Upper lobe of left lung (tissue), 6 donors: ENCODE results near the gene TAF4. TPM values are rescaled to one million over a fixed set of nuclear protein-coding genes. Genes with fewer than 3 reads are reported as not detected.
A peak's percentile ranks its signal among the peaks of the same experiment; 100 is the strongest.

Experiments
- ATAC-seq, 2 donors: fragments of 200-7000 bp; cut with Tn5 transposase; one replicate each; pipeline ENCODE4 v1.9.1; 2022; ENCODE audit warnings: mild to moderate bottlenecking in 2 of 2, moderate library complexity in 2 of 2; ENCODE audit not compliant: low FRiP score in 2 of 2
- DNase-seq, 2 donors: peaks; one replicate each; pipeline ENCODE4 v3.0.0-alpha.2; 2019 to 2020
- H3K27ac ChIP-seq, 4 donors: fragments of 200-600 bp; sonication (generic); one replicate each; pipeline ENCODE4 v1.5.1; 2016 to 2019
- H3K27me3 ChIP-seq, 4 donors: fragments of 200-600 bp; sonication (generic); one replicate each; pipeline ENCODE4 v1.5.1; 2017 to 2019
- H3K36me3 ChIP-seq, 4 donors: fragments of 200-600 bp; sonication (generic); one replicate each; pipeline ENCODE4 v1.5.1; 2016 to 2019
- H3K4me1 ChIP-seq, 4 donors: fragments of 200-600 bp; sonication (generic); one replicate each; pipeline ENCODE4 v1.5.1; 2018 to 2019
- H3K4me3 ChIP-seq, 4 donors: fragments of 200-600 bp; sonication (generic); one replicate each; pipeline ENCODE4 v1.5.1; 2017 to 2019; ENCODE audit warnings: mild to moderate bottlenecking in 2 of 4, moderate library complexity in 1 of 4
- H3K9me3 ChIP-seq, 4 donors: fragments of 200-600 bp; sonication (generic); one replicate each; pipeline ENCODE4 v1.5.1; 2018 to 2019
- EP300 ChIP-seq, 4 donors: sonication (generic); formaldehyde crosslinking; IDR thresholded peaks; one replicate each; pipeline ENCODE4 v1.5.1; 2017; ENCODE audit warnings: antibody characterized with exemption in 4 of 4, control low read depth in 2 of 4
- POLR2A ChIP-seq, 4 donors: fragments of 450-650 bp; IDR thresholded peaks; one replicate each; pipeline ENCODE4 v1.5.1; 2016 to 2017; ENCODE audit warnings: antibody characterized with exemption in 4 of 4, mild to moderate bottlenecking in 2 of 4
- POLR2AphosphoS5 ChIP-seq, 2 donors: sonication (generic); formaldehyde crosslinking; IDR thresholded peaks; one replicate each; pipeline ENCODE4 v1.5.1; 2017; ENCODE audit warnings: antibody characterized with exemption in 2 of 2
- WGBS, 2 donors: methylation state at CpG; one replicate each; pipeline ENCODE4 v1.1.5; 2017 to 2018; 5-methylcytosine and 5-hydroxymethylcytosine counted together
- total RNA-seq, 6 donors: library from RNA; depleted of rRNA in 4 of 6; stranded (reverse); fragments of >200 nt in 4 of 6; gene quantifications; one replicate each; pipeline versions ENCODE4 v1.1.0 to v1.2.1, GENCODE V29; 2016 to 2021
- TF ChIP-seq, protein P1 (sequence below), 6 experiments: fragments of 450-650 bp in 4 of 6; fragments of 200-600 bp in 2 of 6; sonication (generic) in 2 of 6; IDR thresholded peaks; one replicate each; pipeline ENCODE4 v1.5.1; 2016 to 2019; ENCODE audit warnings: antibody characterized with exemption in 6 of 6
- donor health status: DM: no; HTN: no; CAD: no; lungs with moderate emphysema.
- donor health status: DM: no; HTN: yes; CAD: no; lungs with severe emphysema.

TAF4 gene
- total RNA-seq, 6 donors from 2014 or later = 13.0 to 44.0 (median 20.7) TPM

- WGBS, 2 donors = 80 to 84% methylated on average over 8 of the region's 8 CpGs
- peaks cover 22 to 37% (median 26%) of the 10 kb centered on the region in 4 donors for H3K4me1 ChIP-seq
- H3K27me3 ChIP-seq = no peaks in the 10 kb centered on the region
- H3K9me3 ChIP-seq = no peaks in the 10 kb centered on the region
- TF ChIP-seq EP300 (IDR thresholded peaks at IDR 0.05) (no peak), POLR2A (IDR thresholded peaks at IDR 0.05) (no peak), POLR2AphosphoS5 (IDR thresholded peaks at IDR 0.05) (no peak)
- TF ChIP-seq, protein P1, sequence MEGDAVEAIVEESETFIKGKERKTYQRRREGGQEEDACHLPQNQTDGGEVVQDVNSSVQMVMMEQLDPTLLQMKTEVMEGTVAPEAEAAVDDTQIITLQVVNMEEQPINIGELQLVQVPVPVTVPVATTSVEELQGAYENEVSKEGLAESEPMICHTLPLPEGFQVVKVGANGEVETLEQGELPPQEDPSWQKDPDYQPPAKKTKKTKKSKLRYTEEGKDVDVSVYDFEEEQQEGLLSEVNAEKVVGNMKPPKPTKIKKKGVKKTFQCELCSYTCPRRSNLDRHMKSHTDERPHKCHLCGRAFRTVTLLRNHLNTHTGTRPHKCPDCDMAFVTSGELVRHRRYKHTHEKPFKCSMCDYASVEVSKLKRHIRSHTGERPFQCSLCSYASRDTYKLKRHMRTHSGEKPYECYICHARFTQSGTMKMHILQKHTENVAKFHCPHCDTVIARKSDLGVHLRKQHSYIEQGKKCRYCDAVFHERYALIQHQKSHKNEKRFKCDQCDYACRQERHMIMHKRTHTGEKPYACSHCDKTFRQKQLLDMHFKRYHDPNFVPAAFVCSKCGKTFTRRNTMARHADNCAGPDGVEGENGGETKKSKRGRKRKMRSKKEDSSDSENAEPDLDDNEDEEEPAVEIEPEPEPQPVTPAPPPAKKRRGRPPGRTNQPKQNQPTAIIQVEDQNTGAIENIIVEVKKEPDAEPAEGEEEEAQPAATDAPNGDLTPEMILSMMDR (IDR thresholded peaks at IDR 0.05) = no peak
- H3K36me3 ChIP-seq = peaks cover 0 to 4% (median 0%) of the 10 kb centered on the region in 4 donors
- ATAC-seq (no peak), DNase-seq (no peak)
- H3K4me3 ChIP-seq = no peak overlapping the region
- H3K27ac ChIP-seq = no peak overlapping the region
Measured at GRCh38 chr20:62061851-62062423, 3.7 kb downstream of the TAF4 start.

- no peak for TF ChIP-seq EP300 (IDR thresholded peaks at IDR 0.05)
- no peak for TF ChIP-seq POLR2AphosphoS5 (IDR thresholded peaks at IDR 0.05)
- TF ChIP-seq, protein P1 (IDR thresholded peaks at IDR 0.05) = no peak
- no peak for TF ChIP-seq POLR2A (IDR thresholded peaks at IDR 0.05)
- H3K4me1 ChIP-seq = peaks cover 20 to 33% (median 24%) of the 10 kb centered on the region in 4 donors
- ATAC-seq (no peak), DNase-seq (peak in 1 of 2 donors; percentile 46)
- H3K9me3 ChIP-seq = no peaks in the 10 kb centered on the region
- H3K4me3 ChIP-seq = no peak overlapping the region
- no peaks in the 10 kb centered on the region for H3K27me3 ChIP-seq
- WGBS, 2 donors = 94 to 95% methylated on average over 11 to 12 of the region's 12 CpGs
- peaks cover 0 to 4% (median 1%) of the 10 kb centered on the region in 4 donors for H3K36me3 ChIP-seq
- H3K27ac ChIP-seq = no peak overlapping the region
Measured at GRCh38 chr20:62060631-62061541, 4.8 kb downstream of the TAF4 start.

GRCh38 chr20:62059920-62060630 is 5.6 kb downstream of the TAF4 start:
- Histone ChIP-seq H3K36me3 (peaks cover 0 to 4% (median 1%) of the 10 kb centered on the region in 4 donors), H3K4me1 (peaks cover 20 to 33% (median 24%) of the 10 kb centered on the region in 4 donors), H3K4me3 (no peak overlapping the region), H3K27ac (no peak overlapping the region), H3K9me3 (no peaks in the 10 kb centered on the region), H3K27me3 (no peaks in the 10 kb centered on the region)
- DNase-seq = peak; percentile 13 to 66
- ATAC-seq = peak in 1 of 2 donors; percentile 12
- 91 to 94% methylated on average over 16 to 25 of the region's 25 CpGs for WGBS, 2 donors
- TF ChIP-seq POLR2AphosphoS5 (IDR thresholded peaks at IDR 0.05) (no peak), POLR2A (IDR thresholded peaks at IDR 0.05) (no peak), EP300 (IDR thresholded peaks at IDR 0.05) (no peak)
- TF ChIP-seq, protein P1 (IDR thresholded peaks at IDR 0.05) = no peak

GRCh38 chr20:62059401-62059800 is 6.3 kb downstream of the TAF4 start:
- Histone ChIP-seq H3K36me3 (peaks cover 0 to 4% (median 1%) of the 10 kb centered on the region in 4 donors), H3K27ac (no peak overlapping the region), H3K4me1 (peaks cover 20 to 32% (median 24%) of the 10 kb centered on the region in 4 donors), H3K4me3 (no peak overlapping the region), H3K27me3 (no peaks in the 10 kb centered on the region), H3K9me3 (no peaks in the 10 kb centered on the region)
- DNase-seq (no peak), ATAC-seq (no peak)
- 92 to 93% methylated on average over 11 of the region's 11 CpGs for WGBS, 2 donors
- TF ChIP-seq, protein P1 (IDR thresholded peaks at IDR 0.05) = no peak
- TF ChIP-seq EP300 (IDR thresholded peaks at IDR 0.05) (no peak), POLR2A (IDR thresholded peaks at IDR 0.05) (no peak), POLR2AphosphoS5 (IDR thresholded peaks at IDR 0.05) (no peak)
